Loucy (cell line): ENCODE data around the gene RNF126.

Experiments
- H2AFZ ChIP-seq: fragments of 200-600 bp; sonication (generic); 2 replicates; pipeline ENCODE4 v1.6.0; 2016; ENCODE audit warnings: antibody characterized with exemption, mild to moderate bottlenecking, low read length, moderate library complexity
- H3F3A ChIP-seq: fragments of 200-600 bp; 2 replicates; pipeline ENCODE4 v1.6.0; 2016; ENCODE audit warnings: antibody characterized with exemption, low read depth, mild to moderate bottlenecking
- H3K27me3 ChIP-seq: fragments of 200-600 bp; sonication (generic); 2 replicates; pipeline ENCODE4 v1.6.1; 2014; ENCODE audit warnings: low read length, mild to moderate bottlenecking; ENCODE audit not compliant: insufficient read depth, poor library complexity, severe bottlenecking
- H3K36me3 ChIP-seq: fragments of 200-600 bp; sonication (generic); 2 replicates; pipeline ENCODE4 v1.6.1; 2016; ENCODE audit warnings: low read length; ENCODE audit not compliant: insufficient read depth
- H3K4me1 ChIP-seq: fragments of 200-600 bp; sonication (generic); 2 replicates; pipeline ENCODE4 v1.5.1; 2014; ENCODE audit warnings: low read length, mild to moderate bottlenecking; ENCODE audit not compliant: insufficient read depth, poor library complexity, severe bottlenecking
- H3K4me2 ChIP-seq: fragments of 200-600 bp; sonication (generic); 2 replicates; pipeline ENCODE4 v1.6.0; 2014; ENCODE audit warnings: antibody characterized with exemption, low read length, low read depth, mild to moderate bottlenecking; ENCODE audit not compliant: poor library complexity, severe bottlenecking
- H3K4me3 ChIP-seq: fragments of 200-600 bp; sonication (generic); 2 replicates; pipeline ENCODE4 v1.5.1; 2014; ENCODE audit warnings: low read length, mild to moderate bottlenecking, mixed read lengths; ENCODE audit not compliant: poor library complexity, severe bottlenecking
- H3K79me2 ChIP-seq: fragments of 200-600 bp; sonication (generic); 2 replicates; pipeline ENCODE4 v1.6.1; 2014; ENCODE audit warnings: low read length; ENCODE audit not compliant: insufficient read depth
- H3K9ac ChIP-seq: fragments of 200-600 bp; sonication (generic); 2 replicates; pipeline ENCODE4 v1.6.0; 2014; ENCODE audit warnings: mild to moderate bottlenecking, low read depth, low read length, moderate library complexity; ENCODE audit not compliant: poor library complexity, severe bottlenecking
- H3K9me2 ChIP-seq: fragments of 200-600 bp; sonication (generic); replicated peaks from 2 replicates; pipeline ENCODE4 v1.6.1; 2016; ENCODE audit warnings: low read depth, low read length, mixed read lengths
- H3K9me3 ChIP-seq: fragments of 200-600 bp; sonication (generic); 2 replicates; pipeline ENCODE4 v1.6.1; 2014; ENCODE audit warnings: mild to moderate bottlenecking, antibody characterized with exemption, low read length, low read depth; ENCODE audit not compliant: insufficient read depth
- H4K20me1 ChIP-seq: fragments of 200-600 bp; sonication (generic); 2 replicates; pipeline ENCODE4 v1.6.0; 2014; ENCODE audit warnings: antibody characterized with exemption, low read length, mild to moderate bottlenecking; ENCODE audit not compliant: insufficient read depth, poor library complexity, severe bottlenecking
- CTCF ChIP-seq: fragments of 200-600 bp; sonication (generic); conservative IDR thresholded peaks from 2 replicates; pipeline ENCODE4 v1.5.1; 2014; ENCODE audit warnings: mild to moderate bottlenecking, antibody characterized with exemption, low read length
- EZH2phosphoT487 ChIP-seq: fragments of 200-600 bp; IDR thresholded peaks from 2 replicates; pipeline ENCODE4 v1.6.1; 2018; ENCODE audit warnings: antibody characterized with exemption, mild to moderate bottlenecking, moderate library complexity, borderline replicate concordance

RNF126 gene

GRCh38 chr19:602391-603301 is 60.4 kb downstream of the RNF126 start:
- no peak overlapping the region for H2AFZ ChIP-seq
- no peak for TF ChIP-seq CTCF
- TF ChIP-seq EZH2phosphoT487: no peak
- no peaks in the 10 kb centered on the region for H3K4me1 ChIP-seq
- H3K9me3 ChIP-seq: no peaks in the 10 kb centered on the region
- H3K27me3 ChIP-seq: no peaks in the 10 kb centered on the region
- no peak overlapping the region for H3K9ac ChIP-seq
- no peaks in the 10 kb centered on the region for H3K36me3 ChIP-seq
- H3K79me2 ChIP-seq: no peaks in the 10 kb centered on the region
- H3K4me2 ChIP-seq: no peak overlapping the region
- H3K4me3 ChIP-seq: no peak overlapping the region
- no peaks in the 10 kb centered on the region for H3F3A ChIP-seq
- H3K9me2 ChIP-seq: no peaks in the 10 kb centered on the region
- H4K20me1 ChIP-seq: no peaks in the 10 kb centered on the region

GRCh38 chr19:601790-602189 is 61.2 kb downstream of the RNF126 start:
- Histone ChIP-seq H3F3A (no peaks in the 10 kb centered on the region), H3K4me3 (no peak overlapping the region), H3K9me2 (no peaks in the 10 kb centered on the region), H3K9ac (no peak overlapping the region), H3K4me2 (no peak overlapping the region), H3K79me2 (no peaks in the 10 kb centered on the region), H3K4me1 (no peaks in the 10 kb centered on the region), H3K27me3 (no peaks in the 10 kb centered on the region), H2AFZ (no peak overlapping the region), H4K20me1 (no peaks in the 10 kb centered on the region), H3K36me3 (no peaks in the 10 kb centered on the region), H3K9me3 (no peaks in the 10 kb centered on the region)
- TF ChIP-seq CTCF: no peak
- TF ChIP-seq EZH2phosphoT487: no peak

- Histone ChIP-seq H3K9me2 (no peaks in the 10 kb centered on the region), H3K4me1 (no peaks in the 10 kb centered on the region), H3K4me3 (no peak overlapping the region), H3K79me2 (no peaks in the 10 kb centered on the region), H3K9ac (no peak overlapping the region), H3K4me2 (no peak overlapping the region), H3F3A (no peaks in the 10 kb centered on the region), H2AFZ (no peak overlapping the region), H4K20me1 (no peaks in the 10 kb centered on the region), H3K9me3 (no peaks in the 10 kb centered on the region), H3K27me3 (no peaks in the 10 kb centered on the region), H3K36me3 (no peaks in the 10 kb centered on the region)
- TF ChIP-seq CTCF: no peak
- no peak for TF ChIP-seq EZH2phosphoT487
Measured at GRCh38 chr19:601310-601709, 61.7 kb downstream of the RNF126 start.
